GM18867 (cell line): Measurements from ENCODE around the gene DNAJC1.

Source experiments
- ATAC-seq: cut with Tn5 transposase; IDR thresholded peaks from one replicate; pipeline ENCODE4 v1.9.1; 2021; ENCODE audit warnings: mild to moderate bottlenecking, moderate library complexity; ENCODE audit not compliant: unreplicated experiment

The DNAJC1 gene

GRCh38 chr10:21962358-21962757 lies 41.2 kb downstream of the DNAJC1 start:
- ATAC-seq = no peak

- ATAC-seq = no peak
These were observed 41.7 kb downstream of the DNAJC1 start for GRCh38 chr10:21961847-21962246.

- no peak for ATAC-seq
These were observed 43.5 kb downstream of the DNAJC1 start for GRCh38 chr10:21959998-21960397.

- ATAC-seq = no peak
These were observed 48.8 kb downstream of the DNAJC1 start for GRCh38 chr10:21954690-21955089.

- peak; percentile 47 for ATAC-seq
These were observed 49.4 kb downstream of the DNAJC1 start for GRCh38 chr10:21954132-21954531.

- ATAC-seq = peak; percentile 69
These were observed 49.9 kb downstream of the DNAJC1 start for GRCh38 chr10:21953585-21954057.

DNA sequence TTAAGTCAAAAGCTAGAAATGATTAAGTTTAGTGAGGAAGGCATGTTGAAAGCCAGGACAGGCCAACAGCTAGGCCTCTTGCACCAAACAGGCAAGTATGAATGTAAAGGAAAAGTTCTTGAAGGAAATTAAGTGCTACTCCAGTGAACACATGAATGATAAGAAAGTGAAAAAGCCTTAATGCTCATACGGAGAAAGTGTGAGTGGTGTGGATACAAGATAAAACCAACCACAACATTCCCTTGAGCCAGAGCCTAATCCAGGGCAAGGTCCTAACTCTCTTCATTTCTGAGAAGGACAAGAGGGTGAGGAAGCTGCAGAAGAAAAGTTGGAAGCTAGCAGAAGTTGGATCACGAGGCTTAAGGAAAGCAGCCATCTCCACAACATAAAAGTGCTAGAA lies 53.0 kb downstream of the DNAJC1 start:
- no peak for ATAC-seq

- ATAC-seq = no peak
These were observed 56.6 kb downstream of the DNAJC1 start for GRCh38 chr10:21946946-21947345.

GRCh38 chr10:21944727-21945386 lies 58.7 kb downstream of the DNAJC1 start:
- no peak for ATAC-seq

GRCh38 chr10:21943633-21944265 lies 59.8 kb downstream of the DNAJC1 start:
- ATAC-seq = no peak

- no peak for ATAC-seq
These were observed 68.0 kb downstream of the DNAJC1 start for GRCh38 chr10:21935439-21936023.

DNA sequence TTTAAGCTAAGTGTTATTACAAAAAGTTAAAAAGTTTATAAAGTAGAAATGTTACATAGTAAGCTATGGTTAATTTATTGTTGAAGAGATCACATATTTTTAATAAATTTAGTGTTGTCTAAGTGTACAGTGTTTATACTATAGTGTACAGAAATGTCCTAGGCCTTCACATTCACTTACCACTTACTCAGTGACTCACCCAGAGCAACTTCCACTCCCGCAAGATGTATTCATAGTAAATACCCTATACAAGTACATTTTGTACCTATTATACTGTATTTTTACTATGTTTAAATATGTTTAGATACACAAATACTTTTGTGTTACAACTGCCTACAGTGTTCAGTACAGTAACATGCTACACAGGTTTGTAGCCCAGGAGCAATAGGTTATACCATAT lies 69.2 kb downstream of the DNAJC1 start:
- ATAC-seq = no peak

DNA sequence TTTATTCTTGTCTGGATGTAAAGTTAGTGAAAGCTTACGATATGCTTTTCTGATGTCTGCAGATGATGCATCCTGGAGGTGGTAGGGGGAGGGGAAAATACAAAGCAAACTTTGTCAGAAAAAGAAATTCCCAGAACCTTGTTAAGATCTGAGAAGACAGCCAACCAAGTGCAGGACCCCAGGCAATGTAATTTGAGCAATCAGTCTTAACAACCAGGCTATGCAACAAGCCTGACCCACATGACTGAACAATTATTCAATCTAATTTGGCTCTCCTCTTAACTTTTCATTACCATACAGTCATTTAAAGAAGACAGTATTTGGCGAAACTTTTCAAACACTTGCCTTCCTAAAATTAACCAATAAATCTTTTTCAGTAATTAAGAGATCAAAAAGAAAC lies 74.5 kb downstream of the DNAJC1 start:
- no peak for ATAC-seq

- ATAC-seq = no peak
These were observed 75.7 kb downstream of the DNAJC1 start for GRCh38 chr10:21927631-21928353.

- no peak for ATAC-seq
These were observed 76.6 kb downstream of the DNAJC1 start for GRCh38 chr10:21926949-21927348.

DNA sequence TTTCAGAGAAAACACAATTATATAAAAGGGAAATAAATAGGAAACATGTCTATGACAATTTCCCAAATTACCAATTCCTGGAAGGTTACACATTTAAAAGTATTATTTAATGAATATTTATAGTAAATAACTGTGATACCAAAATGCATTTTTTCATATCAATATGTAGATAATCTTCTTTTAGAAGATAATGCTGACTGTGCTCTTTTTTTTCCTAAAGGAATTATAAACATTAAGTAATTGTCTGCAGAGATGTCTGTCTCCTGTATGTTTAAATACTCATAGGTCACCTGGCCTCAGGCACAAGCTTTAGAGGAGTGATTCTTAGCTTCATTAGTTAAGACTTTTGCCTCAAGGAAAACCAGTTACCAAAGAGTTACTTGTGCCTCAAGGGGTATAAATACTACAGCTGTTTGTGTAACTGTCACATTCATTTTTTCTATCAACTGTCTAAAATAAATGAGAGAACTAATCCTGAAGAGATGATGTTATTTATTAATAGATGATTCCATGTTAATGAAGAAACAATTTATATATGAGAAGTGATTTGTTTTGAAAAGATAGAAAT lies 77.1 kb downstream of the DNAJC1 start:
- no peak for ATAC-seq

- no peak for ATAC-seq
These were observed 77.7 kb downstream of the DNAJC1 start for GRCh38 chr10:21925851-21926250.

- no peak for ATAC-seq
These were observed 79.0 kb downstream of the DNAJC1 start for GRCh38 chr10:21924511-21924910.

DNA sequence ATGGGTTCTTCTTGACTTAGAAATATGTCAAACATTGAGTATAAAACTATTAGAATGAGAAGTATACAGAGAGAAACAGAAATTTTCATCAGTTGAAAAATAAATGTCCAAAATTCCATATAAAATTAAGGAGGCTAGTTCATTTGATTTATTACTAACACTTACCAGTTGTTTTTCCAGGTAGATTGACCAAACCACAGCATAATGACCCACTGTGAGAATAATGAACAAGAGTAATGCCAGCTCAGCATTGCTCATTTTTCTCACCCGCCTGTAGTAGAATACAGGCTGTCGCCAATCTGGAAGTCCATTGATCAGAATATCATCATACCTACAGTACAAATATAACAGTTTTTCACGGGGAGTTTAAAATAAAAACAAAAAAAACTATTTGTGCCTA lies 82.9 kb downstream of the DNAJC1 start:
- ATAC-seq = no peak

DNA sequence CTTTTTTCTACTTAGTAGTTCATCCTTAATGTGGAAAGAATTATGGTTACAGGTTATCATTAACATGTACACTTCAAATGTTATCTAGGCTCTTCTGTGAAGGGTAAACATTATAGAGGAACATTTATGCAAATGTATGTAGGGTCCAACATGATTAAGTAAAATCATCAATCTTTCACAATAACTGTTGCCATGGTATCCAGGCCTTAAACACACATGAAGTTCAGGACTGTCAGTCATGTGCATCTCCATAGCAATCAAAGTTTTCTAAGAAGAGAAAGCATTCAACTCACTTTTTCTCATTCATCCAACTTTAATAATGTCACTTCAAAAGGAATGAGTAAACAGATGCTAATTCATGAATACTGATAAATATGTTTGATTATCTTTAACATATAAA lies 83.6 kb downstream of the DNAJC1 start:
- ATAC-seq = no peak

GRCh38 chr10:21919117-21919516 lies 84.4 kb downstream of the DNAJC1 start:
- ATAC-seq = no peak
